Fibroblast of pulmonary artery (primary cell): ENCODE measurements around the gene ZNF382.

Experiments used
- DNase-seq: peaks from one replicate; pipeline ENCODE4 v3.0.0-alpha.2; 2010; ENCODE audit warnings: low read depth
- H3K4me3 ChIP-seq: replicated peaks from 2 replicates; pipeline ENCODE4 v1.5.1; 2011; ENCODE audit warnings: low read depth, mild to moderate bottlenecking, control low read depth, low read length, moderate library complexity
- TF ChIP-seq, protein P1 (sequence below): IDR thresholded peaks from 2 replicates; pipeline ENCODE4 v1.5.1; 2011; ENCODE audit warnings: mild to moderate bottlenecking, control low read depth, low read length, inconsistent platforms; ENCODE audit errors: missing control alignments

The ZNF382 gene

DNA sequence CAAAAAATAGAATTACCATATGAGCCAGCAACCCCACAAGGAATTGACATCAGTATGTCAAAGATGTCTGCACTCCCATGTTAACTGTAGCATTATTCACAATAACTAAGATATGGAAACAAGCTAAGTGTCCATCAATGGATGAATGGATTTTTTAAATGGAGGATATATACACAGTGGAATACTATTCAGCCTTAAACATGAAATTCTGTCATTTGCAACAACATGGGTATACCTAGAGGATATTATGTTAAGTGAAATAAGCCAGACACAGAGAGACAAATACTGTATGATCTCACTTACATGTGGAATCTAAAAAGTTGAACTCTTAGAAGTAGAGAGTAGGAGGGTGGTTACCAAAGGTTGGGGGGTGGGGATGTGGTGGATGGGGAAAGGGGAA, 74.3 kb downstream of the ZNF382 start:
- DNase-seq: no peak
- TF ChIP-seq, protein P1, sequence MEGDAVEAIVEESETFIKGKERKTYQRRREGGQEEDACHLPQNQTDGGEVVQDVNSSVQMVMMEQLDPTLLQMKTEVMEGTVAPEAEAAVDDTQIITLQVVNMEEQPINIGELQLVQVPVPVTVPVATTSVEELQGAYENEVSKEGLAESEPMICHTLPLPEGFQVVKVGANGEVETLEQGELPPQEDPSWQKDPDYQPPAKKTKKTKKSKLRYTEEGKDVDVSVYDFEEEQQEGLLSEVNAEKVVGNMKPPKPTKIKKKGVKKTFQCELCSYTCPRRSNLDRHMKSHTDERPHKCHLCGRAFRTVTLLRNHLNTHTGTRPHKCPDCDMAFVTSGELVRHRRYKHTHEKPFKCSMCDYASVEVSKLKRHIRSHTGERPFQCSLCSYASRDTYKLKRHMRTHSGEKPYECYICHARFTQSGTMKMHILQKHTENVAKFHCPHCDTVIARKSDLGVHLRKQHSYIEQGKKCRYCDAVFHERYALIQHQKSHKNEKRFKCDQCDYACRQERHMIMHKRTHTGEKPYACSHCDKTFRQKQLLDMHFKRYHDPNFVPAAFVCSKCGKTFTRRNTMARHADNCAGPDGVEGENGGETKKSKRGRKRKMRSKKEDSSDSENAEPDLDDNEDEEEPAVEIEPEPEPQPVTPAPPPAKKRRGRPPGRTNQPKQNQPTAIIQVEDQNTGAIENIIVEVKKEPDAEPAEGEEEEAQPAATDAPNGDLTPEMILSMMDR: no peak
- no peak overlapping the region for H3K4me3 ChIP-seq
